ENCODE measurements around the gene TCEA3. TPM values are rescaled to one million over a fixed set of nuclear protein-coding genes. Genes with fewer than 3 reads are reported as not detected.

The TCEA3 gene
- total and polyA plus RNA-seq, 7 donors: 70.2 to 301 (median 195) TPM

DNA sequence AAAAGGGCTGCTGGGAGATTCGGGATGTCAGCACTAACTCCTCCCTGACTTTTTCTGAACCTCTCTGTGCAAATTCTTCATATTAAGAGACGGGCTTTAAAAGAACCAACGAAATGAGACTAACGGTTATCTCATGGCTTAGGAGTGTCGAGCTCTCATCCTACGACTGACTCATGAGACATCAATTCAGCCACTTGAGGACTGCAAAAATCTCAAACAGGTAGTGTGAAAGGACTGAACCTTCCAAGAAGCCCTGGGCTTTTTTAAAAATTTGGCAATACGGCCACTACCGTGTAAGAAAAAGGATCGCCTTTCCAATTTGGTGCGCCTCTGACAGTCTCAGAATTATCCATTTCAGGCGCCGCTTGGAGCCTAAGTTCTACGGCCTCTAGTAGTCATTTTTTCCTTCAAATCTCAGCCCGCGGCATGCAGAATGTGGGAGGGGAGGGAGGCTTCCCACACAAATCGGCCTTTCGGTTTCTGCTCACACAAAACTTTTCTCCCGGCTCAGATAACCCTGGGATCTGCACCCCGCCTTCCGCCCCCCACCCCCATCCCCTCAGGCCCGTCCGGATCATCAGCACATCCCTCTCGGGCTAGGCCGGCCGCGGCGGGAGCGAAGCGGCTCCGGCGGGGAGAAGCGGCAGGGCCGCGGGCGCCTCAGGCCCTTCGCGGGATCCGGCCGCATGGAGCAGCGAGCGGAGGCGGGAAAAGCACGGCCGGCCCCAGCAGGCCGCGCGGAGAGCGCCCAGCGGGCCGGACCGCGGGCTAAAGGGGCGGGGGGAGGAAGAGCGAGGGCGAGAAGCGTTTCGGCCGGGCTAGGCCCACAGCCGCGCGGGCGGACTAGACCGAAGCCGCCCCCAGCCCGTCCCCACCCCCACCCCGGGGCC is 81.1 kb downstream of the TCEA3 start:
- no peaks in the 10 kb centered on the region for H3K9me3 ChIP-seq
- TF ChIP-seq, protein P1, sequence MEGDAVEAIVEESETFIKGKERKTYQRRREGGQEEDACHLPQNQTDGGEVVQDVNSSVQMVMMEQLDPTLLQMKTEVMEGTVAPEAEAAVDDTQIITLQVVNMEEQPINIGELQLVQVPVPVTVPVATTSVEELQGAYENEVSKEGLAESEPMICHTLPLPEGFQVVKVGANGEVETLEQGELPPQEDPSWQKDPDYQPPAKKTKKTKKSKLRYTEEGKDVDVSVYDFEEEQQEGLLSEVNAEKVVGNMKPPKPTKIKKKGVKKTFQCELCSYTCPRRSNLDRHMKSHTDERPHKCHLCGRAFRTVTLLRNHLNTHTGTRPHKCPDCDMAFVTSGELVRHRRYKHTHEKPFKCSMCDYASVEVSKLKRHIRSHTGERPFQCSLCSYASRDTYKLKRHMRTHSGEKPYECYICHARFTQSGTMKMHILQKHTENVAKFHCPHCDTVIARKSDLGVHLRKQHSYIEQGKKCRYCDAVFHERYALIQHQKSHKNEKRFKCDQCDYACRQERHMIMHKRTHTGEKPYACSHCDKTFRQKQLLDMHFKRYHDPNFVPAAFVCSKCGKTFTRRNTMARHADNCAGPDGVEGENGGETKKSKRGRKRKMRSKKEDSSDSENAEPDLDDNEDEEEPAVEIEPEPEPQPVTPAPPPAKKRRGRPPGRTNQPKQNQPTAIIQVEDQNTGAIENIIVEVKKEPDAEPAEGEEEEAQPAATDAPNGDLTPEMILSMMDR (IDR thresholded peaks at IDR 0.05): no peak
- DNase-seq (no peak), ATAC-seq (peak; percentile 41 to 55 (median 50))
- peak overlapping the region; percentile 97 for H3K27ac ChIP-seq
- H3K4me3 ChIP-seq: peak overlapping the region; percentile 91
- WGBS, 3 donors: 0 to 1% (median 0%) methylated on average over 33 to 66 of the region's 66 CpGs
- intact Hi-C loops (cut with DNase I): loop anchor here (1.0 to 10.0 kb wide), 4 partner anchors 25 to 141 kb away; partner anchors contain the start of genes ASAP3 (in 1 of the 2) and ZNF436 (in 1 of the 2)
- H3K36me3 ChIP-seq (ENCODE audit: insufficient read depth in 1 of 2, low read depth in 1 of 2): no peaks in the 10 kb centered on the region
- peaks cover 44% of the 10 kb centered on the region for H3K4me1 ChIP-seq
- H3K27me3 ChIP-seq (ENCODE audit: insufficient read depth in 3 of 3, low read length in 2 of 3): no peaks in the 10 kb centered on the region

DNA sequence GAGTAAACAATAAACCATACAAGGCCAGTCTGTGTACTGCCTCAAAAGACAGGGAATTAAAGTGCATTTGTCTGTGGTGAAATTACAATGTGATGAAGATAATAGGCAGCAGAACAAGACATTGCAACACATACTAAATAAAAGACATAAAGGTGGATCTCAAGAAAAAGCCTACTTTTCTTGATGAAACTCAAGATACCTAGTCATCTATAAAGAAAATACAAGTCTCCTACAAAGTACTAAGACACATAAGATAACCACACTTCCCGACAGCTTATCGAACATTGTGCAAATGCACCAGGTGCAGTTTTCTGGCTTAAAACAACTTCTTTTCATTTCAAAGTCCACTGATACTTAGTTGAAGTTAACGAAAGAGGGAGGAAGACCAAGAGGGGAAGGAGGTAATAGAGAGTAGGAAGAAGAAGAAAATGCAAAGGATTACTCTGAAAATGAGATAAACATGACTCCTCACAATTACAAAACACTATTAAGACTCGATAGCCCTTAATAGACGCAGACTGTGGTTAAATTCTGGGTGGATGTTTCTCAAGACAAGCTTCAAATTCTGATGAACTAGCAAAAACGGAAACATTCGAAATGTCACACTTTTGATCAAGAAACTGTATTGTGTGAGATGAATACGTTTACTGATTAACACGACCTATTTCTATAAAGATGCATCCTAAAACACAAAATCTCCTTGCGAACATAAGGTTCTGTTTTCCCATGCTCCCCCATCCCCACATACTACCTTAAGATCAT is 82.4 kb downstream of the TCEA3 start:
- WGBS, 3 donors: 14 to 25% (median 19%) methylated on average over 10 of the region's 10 CpGs
- peak overlapping the region; percentile 91 for H3K4me3 ChIP-seq
- no peaks in the 10 kb centered on the region for H3K27me3 ChIP-seq (ENCODE audit: insufficient read depth in 3 of 3, low read length in 2 of 3)
- TF ChIP-seq, protein P1 (IDR thresholded peaks at IDR 0.05): no peak
- no peaks in the 10 kb centered on the region for H3K9me3 ChIP-seq
- peaks cover 48% of the 10 kb centered on the region for H3K4me1 ChIP-seq
- no peak for DNase-seq
- peaks cover 0 to 8% of the 10 kb centered on the region in 2 donors for H3K36me3 ChIP-seq (ENCODE audit: insufficient read depth in 1 of 2, low read depth in 1 of 2)
- intact Hi-C loops (cut with DNase I): loop anchor here in 1 of 2 donors (10.0 kb wide), 1 partner anchor 143 kb away; the partner anchor contains the start of gene ASAP3
- no peak for ATAC-seq
- H3K27ac ChIP-seq: no peak overlapping the region

DNA sequence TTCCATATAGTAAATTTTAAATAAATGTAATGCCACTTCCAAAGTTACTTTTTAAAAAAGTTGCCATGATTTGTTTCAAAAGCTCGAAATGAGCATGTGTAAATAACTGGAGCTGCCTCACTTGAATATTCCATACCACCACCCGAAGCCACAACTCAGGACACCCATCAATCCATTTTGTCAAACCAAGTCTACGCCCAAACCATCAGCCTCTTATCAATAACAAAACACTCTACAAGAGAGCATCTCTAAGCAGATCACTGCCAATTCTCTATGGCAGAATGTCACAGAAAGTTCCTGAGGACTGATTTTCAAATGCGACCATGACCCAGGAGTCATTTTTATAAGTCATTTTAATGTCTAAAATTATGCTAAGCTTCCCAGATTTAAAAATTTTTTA is 84.9 kb downstream of the TCEA3 start:
- Histone ChIP-seq H3K4me1 (peaks cover 48% of the 10 kb centered on the region), H3K9me3 (no peaks in the 10 kb centered on the region), H3K27me3 (ENCODE audit: insufficient read depth in 3 of 3, low read length in 2 of 3) (no peaks in the 10 kb centered on the region), H3K36me3 (ENCODE audit: insufficient read depth in 1 of 2, low read depth in 1 of 2) (peaks cover 0 to 32% of the 10 kb centered on the region in 2 donors), H3K27ac (no peak overlapping the region), H3K4me3 (peak overlapping the region; percentile 91)
- DNase-seq: no peak
- 67 to 79% (median 69%) methylated on average over 4 of the region's 4 CpGs for WGBS, 3 donors
- TF ChIP-seq, protein P1 (IDR thresholded peaks at IDR 0.05): no peak
- no peak for ATAC-seq
- intact Hi-C loops (cut with DNase I): loop anchor here in 1 of 2 donors (10.0 kb wide), 1 partner anchor 145 kb away; the partner anchor contains the start of gene ASAP3

DNA sequence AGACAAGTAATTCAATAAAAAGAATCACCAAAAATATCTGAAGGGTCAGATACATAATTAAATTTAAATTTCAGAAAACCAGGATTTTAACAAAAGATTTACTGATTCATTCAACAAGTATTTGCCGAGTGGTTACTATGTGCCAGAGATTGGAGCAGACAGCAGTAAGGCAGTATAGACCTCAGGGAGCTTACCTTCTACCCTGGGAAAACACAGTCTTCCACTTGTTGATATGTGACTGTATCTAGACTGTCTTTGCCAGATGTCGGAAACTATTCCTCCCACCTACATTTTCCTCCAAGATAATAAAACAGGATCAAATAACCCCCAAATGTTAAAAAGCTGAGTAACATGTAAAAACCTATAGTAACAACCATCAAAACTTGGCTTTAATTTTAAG is 86.7 kb downstream of the TCEA3 start:
- Histone ChIP-seq H3K4me1 (peaks cover 47% of the 10 kb centered on the region), H3K27me3 (ENCODE audit: insufficient read depth in 3 of 3, low read length in 2 of 3) (no peaks in the 10 kb centered on the region), H3K27ac (no peak overlapping the region), H3K4me3 (no peak overlapping the region), H3K9me3 (no peaks in the 10 kb centered on the region), H3K36me3 (ENCODE audit: insufficient read depth in 1 of 2, low read depth in 1 of 2) (peaks cover 2 to 50% of the 10 kb centered on the region in 2 donors)
- ATAC-seq (no peak), DNase-seq (no peak)
- TF ChIP-seq, protein P1 (IDR thresholded peaks at IDR 0.05): no peak
- 75 to 81% (median 76%) methylated on average over 2 of the region's 2 CpGs for WGBS, 3 donors
- intact Hi-C loops (cut with DNase I): no loop called here

Data from psoas muscle (tissue), 8 donors.